GM12875 (cell line): ENCODE data around the gene HECW1.
A peak's percentile ranks its signal among the peaks of the same experiment; 100 is the strongest.

Experiments used
- H3K4me3 ChIP-seq: one replicate; pipeline ENCODE4 v1.5.1; 2011; ENCODE audit warnings: low read depth, low read length, control low read depth
- CTCF ChIP-seq: IDR thresholded peaks from 2 replicates; pipeline ENCODE4 v1.5.1; 2011; ENCODE audit warnings: low read depth, mild to moderate bottlenecking, control low read depth, inconsistent platforms, low read length, moderate library complexity, borderline replicate concordance; ENCODE audit not compliant: insufficient read depth

HECW1 gene

DNA sequence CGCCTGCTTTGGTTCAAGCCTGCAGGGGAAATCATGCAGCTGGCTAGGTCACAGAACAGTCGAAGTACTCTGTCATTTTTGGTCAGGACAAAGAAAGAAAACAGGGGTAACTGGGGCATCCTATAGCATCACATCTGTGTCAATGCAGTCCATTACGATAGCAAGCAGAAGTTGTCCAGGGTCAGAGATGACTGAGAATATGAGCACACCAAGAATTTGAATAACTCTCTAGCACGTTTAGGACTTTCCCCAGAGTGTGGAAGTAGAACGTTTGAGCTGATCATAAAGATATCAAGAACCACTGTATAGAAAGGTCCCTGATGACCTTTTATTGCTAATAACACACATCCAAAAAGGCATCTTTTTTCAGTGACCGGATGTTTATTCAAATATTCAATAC, 12.7 kb upstream of the HECW1 start:
- no peak overlapping the region for H3K4me3 ChIP-seq

DNA sequence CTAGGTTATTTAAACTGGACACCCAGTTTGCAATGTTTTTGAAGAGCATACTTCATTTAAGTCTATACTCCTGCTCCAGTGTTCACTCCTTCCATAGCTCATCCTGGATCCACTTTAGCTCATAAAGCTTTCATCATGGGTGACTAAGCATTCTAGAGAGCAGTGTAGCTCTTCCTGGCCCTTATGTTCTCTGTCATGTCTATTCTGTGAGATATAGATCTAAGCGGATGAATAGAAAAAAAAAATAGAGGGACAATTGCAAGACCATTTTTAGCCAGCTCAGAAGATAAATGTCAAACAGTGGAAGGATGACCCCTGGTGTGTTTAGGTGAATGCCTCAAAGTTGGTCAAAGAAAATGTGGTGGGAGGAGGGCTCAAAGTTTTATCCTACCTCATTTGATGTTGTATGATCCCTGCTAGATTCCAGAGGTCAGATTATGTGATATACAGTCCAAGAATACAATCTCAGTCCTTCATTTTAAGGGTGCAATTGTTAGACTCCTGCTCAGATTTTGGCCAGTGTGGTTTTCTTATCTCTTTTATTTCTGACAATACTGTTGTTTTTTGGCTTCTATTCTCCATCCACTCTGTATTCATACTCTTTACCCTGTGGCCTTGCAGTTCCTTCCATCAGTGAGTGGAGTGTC, 7.5 kb upstream of the HECW1 start:
- no peak overlapping the region for H3K4me3 ChIP-seq
- no peak for TF ChIP-seq CTCF

More for the DNA sequence above, 12.7 kb upstream of the HECW1 start:
- TF ChIP-seq CTCF = no peak

GRCh38 chr7:43105521-43106120, 6.8 kb upstream of the HECW1 start:
- TF ChIP-seq CTCF = no peak
- no peak overlapping the region for H3K4me3 ChIP-seq

DNA sequence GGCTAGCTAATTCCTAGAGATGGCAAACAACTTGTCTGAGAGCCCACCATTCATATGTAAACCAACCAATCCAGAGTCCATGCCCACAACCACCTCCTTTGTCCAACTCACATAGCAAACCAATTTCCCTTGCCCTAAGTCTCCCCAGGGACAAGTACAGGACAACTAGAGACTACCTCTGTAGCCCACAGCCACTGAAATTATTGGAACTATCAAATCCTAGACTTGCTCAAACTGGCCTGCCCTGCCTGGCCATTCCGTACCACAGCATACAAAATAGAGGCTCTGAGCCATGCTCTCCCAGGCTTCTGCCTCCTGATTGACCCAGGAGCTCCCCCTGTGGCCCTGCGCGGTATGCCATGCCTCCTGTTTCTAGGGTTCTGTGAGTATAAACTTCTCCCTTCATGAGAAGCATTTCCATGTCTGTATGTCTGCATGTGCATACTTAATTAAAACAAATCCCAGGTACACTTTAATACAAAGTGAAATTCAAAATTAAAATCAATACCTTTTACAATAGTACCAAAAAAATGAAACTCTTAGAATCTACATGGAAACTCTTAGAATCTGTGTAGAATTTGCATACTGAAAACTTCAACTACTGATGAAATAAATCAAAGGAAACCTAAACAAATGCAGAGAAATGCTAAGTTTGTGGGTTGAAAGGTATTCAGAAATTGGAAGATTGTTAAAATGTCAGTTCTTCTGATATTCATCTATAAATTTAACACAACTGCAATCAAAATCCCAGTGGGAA, 4.0 kb upstream of the HECW1 start:
- TF ChIP-seq CTCF = peak; percentile 93

DNA sequence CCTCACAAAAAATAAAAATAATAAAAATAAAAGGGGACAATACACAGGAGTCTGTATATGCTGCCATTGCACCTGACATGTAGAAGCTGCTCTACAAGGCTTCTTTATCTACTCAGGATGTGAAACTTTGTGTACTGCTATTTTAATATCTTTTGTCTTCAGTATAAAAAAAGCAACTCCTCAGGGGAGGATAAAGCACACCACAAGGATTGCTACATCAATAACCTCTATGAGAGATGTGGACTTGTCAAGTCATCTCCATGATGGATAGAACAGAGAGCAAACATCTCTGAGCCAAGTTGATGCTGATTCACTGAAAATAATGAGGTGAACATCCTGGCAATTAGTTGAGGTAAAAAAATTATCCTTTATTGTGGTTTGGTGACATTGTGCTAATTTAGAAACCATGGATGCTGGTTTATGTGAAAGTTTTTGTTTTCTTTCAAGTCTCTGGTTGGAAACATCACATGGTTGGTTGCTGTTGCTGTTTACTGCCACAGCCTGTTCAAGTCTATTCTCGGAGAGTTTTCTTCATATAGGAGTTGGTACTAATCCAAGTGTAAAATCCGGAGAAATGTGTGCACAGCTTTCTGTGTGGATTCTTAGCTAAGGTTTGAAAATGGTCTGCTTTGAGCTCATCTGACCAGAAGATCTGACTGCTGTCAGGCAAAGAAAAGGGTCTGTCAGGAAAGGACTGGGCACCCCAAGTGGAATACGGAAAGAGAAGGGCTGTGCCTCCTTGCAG, 1.5 kb upstream of the HECW1 start:
- H3K4me3 ChIP-seq = no peak overlapping the region
- no peak for TF ChIP-seq CTCF

More for the DNA sequence above, 4.0 kb upstream of the HECW1 start:
- no peak overlapping the region for H3K4me3 ChIP-seq

GRCh38 chr7:43111630-43112458, 603 bp upstream of the HECW1 start:
- TF ChIP-seq CTCF = no peak
- no peak overlapping the region for H3K4me3 ChIP-seq
